8988T (cell line): Measurements from ENCODE around the gene TMEM81.

Experiments used
- DNase-seq: peaks from one replicate; pipeline ENCODE4 v3.0.0; 2011

TMEM81 gene

GRCh38 chr1:205057808-205058575 lies 26.3 kb downstream of the TMEM81 start:
- no peak for DNase-seq

DNA sequence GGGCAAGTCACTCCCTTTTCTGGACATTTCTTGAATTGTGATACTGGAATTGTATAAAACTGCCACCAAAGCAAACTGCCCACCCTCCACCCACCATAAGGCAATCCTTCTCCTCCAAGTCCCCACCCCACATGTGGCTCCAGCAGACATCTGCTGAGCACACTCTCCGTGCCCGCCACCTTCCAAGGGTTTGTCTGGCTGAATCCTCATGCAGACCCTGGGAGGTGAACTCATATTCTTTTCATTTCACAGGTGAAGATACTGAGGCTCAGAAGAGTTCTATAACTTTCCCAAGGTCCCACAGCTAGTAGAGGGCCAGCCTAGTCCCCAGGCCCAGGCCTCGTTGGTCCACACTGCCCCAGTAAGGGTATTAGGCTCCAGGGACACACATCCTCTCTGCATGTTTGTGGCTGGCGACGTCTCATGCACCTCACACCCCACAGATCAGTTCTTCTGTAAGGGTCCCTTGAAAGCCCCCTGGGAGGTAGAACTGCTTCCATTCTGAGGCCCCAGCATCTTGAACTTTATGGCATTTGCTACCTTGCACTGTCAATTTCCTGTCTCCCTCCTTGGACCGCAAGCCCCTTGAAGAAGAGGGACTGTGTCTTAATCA lies 27.2 kb downstream of the TMEM81 start:
- DNase-seq = no peak

- no peak for DNase-seq
Measured at GRCh38 chr1:205056188-205056611, 28.1 kb downstream of the TMEM81 start.

- no peak for DNase-seq
Measured at GRCh38 chr1:205054013-205054412, 30.2 kb downstream of the TMEM81 start.

DNA sequence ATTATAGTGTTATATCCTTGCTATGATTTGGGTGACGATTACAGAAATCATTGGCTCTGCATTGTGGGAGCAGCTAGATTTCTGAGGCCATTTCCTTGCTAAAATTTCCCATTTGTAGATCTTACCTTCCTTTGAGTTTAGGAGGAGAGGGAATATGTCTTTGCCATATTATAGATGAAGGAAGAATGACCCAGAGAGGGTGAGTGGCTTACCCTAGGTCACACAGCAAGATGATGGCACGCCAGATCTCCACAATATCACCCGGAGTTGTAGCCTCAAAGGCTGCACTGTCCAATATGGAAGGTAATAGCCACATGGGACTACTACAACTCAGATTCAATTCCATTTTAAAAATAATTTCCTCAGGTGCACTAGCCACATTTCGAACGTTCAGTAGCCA lies 31.0 kb downstream of the TMEM81 start:
- no peak for DNase-seq

DNA sequence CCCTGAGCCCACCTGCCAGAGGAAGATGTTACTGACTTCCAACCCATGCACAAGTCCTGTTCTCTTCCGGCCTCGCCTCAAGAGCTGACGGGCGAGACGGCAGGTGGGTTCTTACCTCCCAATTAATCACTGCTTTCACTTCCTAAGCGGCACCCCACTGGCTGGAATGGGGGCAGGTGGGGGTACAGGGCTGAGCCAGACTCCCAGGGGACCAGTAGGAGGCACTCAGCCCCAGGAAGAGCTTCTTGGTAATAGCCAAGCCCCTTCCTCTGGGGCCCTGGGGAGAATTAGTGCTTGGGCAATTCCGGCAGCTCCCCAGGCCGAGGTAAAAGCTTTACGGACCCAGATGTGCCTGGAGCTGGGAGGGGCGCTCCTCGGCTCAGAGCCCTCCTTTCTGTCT lies 31.6 kb downstream of the TMEM81 start:
- no peak for DNase-seq

- no peak for DNase-seq
Measured at GRCh38 chr1:205049479-205049878, 34.8 kb downstream of the TMEM81 start.

- no peak for DNase-seq
Measured at GRCh38 chr1:205048382-205048781, 35.9 kb downstream of the TMEM81 start.

DNA sequence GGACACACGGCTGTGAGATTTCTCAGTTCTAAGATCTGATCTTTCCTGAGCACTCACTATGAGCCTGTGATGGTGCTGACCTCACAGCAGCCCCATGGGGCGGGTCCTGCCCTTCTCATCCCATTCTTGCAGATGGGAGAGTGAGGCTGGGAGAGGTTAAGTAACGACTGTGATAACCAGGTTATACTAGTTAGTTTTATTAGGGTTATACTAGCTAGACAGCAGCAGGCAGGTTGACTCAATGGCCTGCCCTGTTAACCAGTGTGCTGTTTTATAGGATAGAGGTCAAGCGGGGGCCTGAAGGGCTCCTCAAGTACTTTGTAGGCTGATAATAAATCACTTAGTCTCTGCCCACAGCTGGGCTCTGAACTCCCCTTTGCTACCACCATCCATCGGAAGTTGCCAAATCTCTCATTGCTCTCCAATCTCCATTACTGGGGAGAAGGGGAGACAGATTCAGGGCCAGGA lies 36.5 kb downstream of the TMEM81 start:
- no peak for DNase-seq

GRCh38 chr1:205046870-205047269 lies 37.4 kb downstream of the TMEM81 start:
- DNase-seq = no peak

DNA sequence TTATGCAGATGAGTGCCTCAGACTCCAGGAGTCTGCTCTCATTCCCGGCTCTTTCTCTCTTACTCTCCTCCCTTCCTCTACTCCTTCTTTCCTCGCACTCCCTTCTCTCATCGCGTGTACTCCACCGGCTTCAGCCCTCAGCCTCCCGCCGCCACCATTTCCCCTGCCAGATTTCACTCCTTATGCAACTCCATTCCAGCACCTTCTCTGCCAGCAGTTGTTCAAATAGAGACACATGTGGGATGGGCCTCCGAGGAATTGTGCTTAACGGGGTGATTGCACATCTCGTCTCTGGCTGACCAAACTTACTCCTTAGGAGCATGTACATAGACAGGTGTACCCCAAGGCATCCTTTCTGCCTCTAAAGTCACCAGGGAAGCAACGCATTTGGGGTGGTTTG lies 39.1 kb downstream of the TMEM81 start:
- DNase-seq = no peak

- no peak for DNase-seq
Measured at GRCh38 chr1:205044741-205045140, 39.5 kb downstream of the TMEM81 start.

GRCh38 chr1:205043866-205044265 lies 40.4 kb downstream of the TMEM81 start:
- DNase-seq = no peak

GRCh38 chr1:205042911-205043806 lies 41.1 kb downstream of the TMEM81 start, which contains the start of gene CNTN2:
TSS of gene CNTN2 (plus strand) at chr1:205043212. CDS start at chr1:205053186, 9,974 bp downstream.
- DNase-seq = no peak

DNA sequence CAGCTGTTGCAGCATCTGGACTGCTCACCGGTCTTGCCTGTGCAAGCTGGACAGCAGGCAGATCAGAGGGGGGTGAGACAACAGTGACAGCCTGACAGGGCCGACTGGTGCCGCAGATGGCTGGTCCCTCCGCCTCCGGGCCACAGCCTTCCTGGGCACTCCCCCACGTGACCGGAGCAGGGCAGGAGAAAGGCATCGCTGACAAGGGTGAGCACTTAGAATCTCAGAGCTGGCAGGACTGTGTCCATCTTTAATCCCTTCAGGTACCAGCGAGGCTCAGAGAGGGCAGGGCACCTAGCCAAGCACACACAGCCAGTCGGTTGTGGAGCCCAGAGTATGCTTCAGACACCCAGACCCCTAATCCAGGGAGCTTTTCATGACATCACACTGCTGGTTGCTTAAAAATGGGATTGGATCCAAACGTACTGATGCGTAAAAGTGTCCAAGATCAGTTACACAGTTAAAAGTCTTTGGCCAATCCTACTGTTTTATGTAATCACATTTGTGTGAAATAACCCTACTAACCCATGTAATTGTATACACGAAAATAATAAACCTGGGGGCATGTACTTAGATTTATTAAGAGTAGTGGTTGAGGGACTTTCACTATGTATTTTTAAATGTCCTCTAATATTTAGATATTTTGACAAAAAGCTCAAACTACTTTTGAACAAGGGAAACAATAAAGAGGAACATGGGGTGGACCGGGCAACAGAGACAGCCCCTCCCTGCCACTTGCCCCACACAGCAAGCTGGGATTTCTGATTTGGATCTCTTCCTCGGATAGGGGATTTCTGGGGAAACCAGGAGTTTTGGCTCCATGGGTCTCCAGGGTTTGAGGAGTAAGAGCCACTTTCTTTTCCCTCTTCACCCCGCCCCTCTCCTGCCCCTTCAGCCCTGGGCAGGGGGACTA lies 42.0 kb downstream of the TMEM81 start:
- no peak for DNase-seq

GRCh38 chr1:205041001-205041715 lies 43.1 kb downstream of the TMEM81 start:
- DNase-seq = no peak

DNA sequence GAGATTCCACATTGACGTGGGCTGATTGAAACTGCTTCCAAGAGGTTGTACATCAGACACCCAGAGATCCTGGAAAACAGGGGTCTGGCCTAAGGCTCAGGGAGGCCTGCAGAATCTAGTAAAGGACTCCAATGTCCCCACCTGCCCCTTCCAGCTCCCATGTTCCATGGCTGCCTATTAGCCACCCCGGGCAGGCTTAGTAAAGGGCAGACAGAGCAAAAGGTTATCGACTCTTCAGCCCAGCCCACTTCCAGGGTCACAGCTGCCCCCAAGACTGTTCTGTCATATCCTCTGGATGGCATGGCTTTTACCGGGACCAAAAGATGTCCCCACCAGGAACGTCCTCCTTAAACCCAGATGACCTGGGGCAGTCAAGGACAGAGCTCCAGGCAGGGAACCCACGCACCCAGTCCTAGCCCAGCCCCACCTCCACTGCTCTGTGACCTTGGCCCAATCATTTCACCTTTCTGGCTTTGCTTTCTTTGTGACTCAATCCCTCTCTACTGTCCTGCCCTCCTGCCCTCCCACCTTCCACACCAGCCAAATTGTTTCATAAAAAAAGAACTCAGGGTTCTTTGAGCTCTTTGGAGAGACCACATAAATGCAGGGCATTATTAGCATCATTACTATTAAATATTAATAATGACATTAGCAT lies 46.0 kb downstream of the TMEM81 start:
- no peak for DNase-seq

GRCh38 chr1:205037539-205037938 lies 46.7 kb downstream of the TMEM81 start:
- DNase-seq = no peak
